Posterior vena cava (tissue), 2 donors: Measurements from ENCODE around the gene MARF1. TPM values are rescaled to one million over a fixed set of nuclear protein-coding genes. Genes with fewer than 3 reads are reported as not detected.
"Not testable (repeated sequence)": the region's sequence is repeated elsewhere in the genome, so short reads cannot be mapped to it uniquely, and the experiment has no call there.

Experiments
- DNase-seq: peaks from one replicate; pipeline ENCODE4 v3.0.0-alpha.2; 2020; ENCODE audit warnings: low spot score
- intact Hi-C, 2 donors: fragments of 100-400 bp; cut with DNase I; formaldehyde crosslinking; loops; one replicate each; pipeline versions ENCODE4 v1.14.1 to v1.14.2; 2022 to 2023
- total RNA-seq, 2 donors: library from RNA; stranded (reverse); fragmentation: NEBNext Ultra II Directional; extraction: Animal tissue kit (Norgen Biotek cat#: 25700); gene quantifications; one replicate each; pipeline ENCODE4 v1.2.1, GENCODE V29; 2021
- donor health status: DM: yes; HTN: yes; CAD: no.
- donor health status: DM: yes; HTN: yes; CAD: no.

Gene MARF1
- total RNA-seq, 2 donors from 2014 or later = 58.3 to 60.6 TPM

DNA sequence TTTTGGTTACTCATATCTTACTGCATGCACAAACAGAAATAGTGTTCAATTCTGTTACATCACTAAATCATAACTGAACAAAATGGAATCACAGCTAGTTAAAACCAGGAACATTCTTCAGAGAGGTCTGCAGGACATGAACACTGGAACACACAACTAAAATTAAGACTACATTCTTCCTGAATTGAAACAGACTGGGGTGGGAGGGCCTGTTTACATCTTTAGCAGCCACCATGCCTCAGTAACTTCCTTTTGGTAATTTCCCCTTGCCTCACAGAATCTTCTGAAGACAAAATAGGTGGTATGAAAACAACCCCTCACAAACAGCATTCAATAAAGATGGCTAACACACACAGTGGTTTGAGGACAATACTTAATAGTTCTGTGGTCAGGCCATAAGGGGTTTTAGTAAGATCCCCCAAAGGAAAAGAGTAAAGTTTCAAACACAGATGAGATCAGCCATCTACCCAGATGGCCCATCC lies 6.5 kb downstream of the MARF1 start:
- intact Hi-C loops = no loop called here
- no peak for DNase-seq

DNA sequence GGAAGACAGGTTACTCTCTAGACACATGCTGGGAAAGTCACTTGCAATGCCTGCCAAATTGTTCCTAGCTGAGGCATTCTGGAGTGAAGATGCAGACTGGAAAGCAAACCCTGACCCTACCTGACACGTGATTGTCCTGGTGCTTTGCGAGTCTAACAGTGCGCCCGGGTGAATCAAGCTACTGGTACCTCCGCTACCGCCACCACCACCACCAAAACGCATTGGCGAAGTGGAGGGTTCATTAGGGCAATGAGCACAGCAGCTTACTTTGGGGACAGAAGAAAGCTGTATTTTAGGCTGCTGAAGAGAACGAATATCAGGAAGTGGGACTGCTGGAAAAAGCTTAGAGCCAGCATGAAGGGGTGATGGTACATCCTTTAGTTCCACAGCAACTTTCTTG lies 7.0 kb downstream of the MARF1 start:
- intact Hi-C loops = no loop called here
- no peak for DNase-seq

DNA sequence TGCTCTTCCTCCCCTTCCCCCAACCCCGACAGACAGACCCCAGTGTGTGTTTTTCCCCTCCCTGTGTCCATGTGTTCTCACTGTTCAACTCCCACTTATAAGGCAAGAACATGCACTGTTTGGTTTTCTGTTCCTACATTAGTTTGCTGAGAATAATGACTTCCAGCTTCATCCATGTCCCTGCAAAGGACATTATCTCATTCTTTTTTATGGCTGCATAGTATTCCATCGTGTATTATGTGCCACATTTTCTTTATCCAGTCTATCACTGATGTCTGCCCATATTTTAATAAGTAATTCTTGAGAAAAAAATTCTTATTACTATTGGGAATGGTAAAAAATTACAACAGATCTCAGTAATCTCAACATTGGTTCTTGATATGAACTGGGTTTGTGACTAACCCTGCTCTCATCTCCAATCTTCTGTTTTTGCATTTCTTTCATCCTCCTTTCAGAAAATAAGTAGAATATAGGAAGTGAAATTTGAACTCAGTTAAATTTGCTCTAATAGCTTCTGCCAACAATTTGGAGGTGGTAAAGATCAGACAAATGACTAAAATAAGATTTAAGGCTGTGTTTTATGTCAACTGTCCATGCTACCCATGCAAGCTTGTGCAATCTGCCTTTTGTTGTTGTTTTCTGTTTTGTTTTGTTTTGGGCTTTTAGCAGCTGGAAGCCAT lies 11.1 kb downstream of the MARF1 start:
- intact Hi-C loops = no loop called here
- no peak for DNase-seq

DNA sequence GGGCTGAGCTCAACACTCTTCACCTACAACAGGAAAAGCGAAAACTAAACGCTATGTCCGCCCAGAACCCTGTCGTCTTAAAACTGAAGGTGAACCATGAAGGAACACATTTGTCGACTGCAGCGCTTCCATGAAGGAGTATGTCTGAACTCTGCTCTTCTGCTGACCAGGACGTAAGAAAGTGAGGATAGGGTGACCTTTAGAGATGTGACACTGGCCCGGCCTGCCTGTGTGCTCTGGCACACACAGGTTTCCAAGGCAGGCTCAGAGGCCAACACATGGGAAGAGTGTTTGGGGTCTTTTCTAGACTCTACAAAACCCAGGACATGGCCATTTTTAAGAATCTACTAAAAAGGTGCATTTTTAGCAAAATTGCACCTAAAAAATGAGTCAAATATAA lies 21.1 kb downstream of the MARF1 start:
- DNase-seq = no peak
- intact Hi-C loops = no loop called here

DNA sequence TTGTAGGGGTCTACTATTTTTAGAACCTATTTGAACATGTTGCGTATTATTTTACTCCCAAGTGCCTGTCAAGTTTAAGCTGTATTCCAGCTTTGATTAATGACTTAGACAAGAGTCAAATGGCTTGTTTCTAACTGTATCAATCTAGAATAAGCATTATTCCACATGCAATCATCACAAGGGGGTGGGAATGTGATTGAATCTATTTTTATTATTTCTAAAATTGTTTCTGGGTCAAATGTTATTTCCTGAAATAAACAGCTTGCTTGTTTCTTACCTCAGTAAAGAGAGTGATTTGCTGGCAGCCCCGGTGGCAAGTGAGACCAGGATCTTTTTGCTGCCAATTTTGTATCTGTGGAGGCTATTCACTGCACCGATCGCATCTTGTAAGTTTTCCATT lies 21.5 kb downstream of the MARF1 start:
- intact Hi-C loops = no loop called here

DNA sequence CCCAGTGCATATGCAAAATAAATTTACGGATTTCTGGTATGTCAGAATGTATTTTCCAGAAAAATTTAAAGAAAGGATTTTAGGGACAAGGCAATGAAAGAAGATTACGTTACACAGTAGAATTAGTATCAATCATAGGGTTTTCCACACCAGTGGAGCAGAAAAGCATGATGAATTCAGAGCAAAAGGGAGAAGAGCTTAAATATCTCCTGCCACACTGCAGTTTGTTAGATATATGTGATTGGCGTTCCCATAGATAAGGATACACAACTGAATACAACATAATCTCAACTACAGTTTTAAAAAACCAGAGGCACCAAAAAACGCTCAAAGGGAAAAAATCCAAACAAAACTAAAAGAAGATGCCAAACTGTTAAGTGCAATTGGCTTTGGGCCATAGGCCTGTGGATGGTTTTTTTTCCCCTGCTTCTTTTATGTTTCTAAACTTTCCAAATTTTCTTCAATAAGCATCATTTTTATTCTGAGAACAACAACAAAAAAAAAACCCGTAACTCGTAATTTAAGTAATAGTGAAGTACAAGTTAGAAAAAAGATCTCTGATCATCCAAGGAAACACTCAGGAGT lies 22.3 kb downstream of the MARF1 start:
- intact Hi-C loops = no loop called here
- no peak for DNase-seq

More for the DNA sequence above, 21.5 kb downstream of the MARF1 start:
- DNase-seq = no peak

DNA sequence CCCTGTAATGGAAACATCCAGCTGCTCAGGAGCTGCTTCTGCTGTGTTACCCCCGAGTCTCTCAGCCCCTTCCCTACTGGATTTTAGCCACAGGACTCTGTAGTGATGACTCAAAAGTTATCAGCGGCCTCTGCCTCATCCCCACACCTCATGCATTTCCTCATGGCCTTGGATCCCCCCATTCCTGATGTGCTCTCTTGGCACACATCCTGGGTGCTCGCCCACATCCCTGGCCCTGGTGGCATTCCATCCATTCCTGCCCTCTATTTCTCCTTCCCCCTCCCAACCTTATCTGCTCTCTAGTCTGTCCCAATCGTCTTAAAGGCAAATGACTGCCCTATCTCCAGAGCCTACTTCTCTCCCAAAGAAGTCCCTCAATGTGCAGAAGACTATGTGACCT lies 24.6 kb downstream of the MARF1 start:
- no peak for DNase-seq
- intact Hi-C loops = no loop called here

DNA sequence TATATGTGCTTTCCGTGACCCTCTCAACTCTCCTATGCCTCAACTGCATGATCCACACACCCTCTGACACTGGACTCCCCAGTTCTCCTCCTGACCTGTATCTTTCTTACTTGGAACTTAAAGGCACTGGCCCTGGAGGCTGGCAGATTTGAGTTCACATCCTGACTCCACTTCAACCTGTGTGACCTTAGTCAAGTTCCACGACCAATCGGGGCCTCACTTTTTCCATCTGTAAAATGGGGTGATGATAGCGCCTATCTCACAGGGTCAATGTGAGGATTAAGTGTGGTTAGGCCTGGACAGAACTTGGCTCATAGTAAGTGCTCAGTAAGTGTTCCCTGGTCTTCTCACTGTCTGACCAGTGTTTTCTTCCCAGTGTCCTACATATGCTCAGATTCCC lies 25.1 kb downstream of the MARF1 start:
- no peak for DNase-seq
- intact Hi-C loops = no loop called here

DNA sequence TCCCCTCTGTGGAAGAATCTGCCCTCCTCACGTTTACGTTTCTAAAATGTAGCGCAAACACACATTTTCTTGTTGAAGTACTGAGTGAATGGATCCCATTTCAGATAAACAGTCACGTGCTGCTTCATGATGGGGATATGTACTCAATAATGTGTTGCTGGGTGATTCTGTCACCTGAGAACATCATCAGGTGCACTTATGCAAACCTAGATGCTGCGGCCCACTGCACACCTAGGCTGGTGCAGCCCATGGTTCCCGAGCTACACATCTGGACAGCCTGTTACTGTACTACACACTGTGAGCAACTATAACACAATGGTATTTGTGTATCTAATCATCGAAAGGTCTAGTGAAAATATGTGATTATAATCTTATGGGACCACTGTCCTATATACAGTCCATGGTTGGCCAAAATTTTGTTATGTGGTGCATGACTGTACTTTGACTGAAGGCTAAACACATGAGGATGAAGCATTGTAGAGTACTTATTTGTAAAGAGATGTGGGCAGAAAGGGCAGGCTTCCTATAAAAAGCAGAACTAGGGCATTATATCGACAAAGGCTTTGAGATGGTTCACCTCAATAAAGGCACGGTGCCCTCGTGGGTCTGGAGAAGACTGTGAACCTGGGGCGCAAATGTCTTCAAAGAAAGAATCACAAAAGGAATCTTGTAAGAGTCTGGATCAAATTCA lies 26.3 kb downstream of the MARF1 start:
- DNase-seq = no peak
- intact Hi-C loops = no loop called here

DNA sequence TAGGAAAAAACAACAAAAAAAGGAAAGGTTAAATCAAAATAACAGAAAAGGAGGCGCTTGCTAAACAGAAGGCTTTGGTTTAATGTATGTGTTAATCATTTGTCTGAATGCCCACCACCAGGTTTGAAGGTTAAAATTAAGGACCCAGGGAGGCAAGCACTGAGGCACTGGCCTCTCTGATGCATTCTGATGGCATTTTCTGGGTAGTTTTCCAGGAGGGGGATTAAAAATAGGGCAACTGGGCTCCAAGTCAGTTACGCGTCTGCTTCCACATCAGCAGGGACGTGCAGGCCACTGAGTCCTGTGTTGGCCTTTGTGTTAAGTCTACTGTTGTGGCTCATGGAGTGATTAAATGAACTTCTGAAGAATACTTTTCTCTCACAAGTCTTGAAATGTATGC lies 26.9 kb downstream of the MARF1 start:
- intact Hi-C loops = no loop called here
- no peak for DNase-seq

DNA sequence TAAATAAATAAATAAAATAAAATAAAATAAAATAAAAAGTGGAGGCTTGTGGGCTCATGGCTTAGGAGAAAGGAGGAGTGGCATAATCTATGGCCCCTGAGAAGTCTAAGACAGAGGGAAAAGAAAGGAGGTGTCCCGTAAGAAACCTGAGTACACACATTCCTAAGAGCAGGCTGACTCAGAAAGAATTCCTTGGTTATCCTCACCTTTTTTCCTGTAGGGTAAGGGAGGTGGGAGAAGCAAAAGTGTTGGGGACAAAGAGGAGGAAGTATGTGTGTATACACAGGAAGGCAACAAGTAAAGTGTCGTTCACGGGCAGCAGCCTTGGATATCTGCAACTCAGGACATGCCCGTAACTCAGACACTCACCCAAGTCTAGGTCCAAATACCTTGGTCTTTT lies 29.3 kb downstream of the MARF1 start:
- intact Hi-C loops = no loop called here
- DNase-seq = no peak

DNA sequence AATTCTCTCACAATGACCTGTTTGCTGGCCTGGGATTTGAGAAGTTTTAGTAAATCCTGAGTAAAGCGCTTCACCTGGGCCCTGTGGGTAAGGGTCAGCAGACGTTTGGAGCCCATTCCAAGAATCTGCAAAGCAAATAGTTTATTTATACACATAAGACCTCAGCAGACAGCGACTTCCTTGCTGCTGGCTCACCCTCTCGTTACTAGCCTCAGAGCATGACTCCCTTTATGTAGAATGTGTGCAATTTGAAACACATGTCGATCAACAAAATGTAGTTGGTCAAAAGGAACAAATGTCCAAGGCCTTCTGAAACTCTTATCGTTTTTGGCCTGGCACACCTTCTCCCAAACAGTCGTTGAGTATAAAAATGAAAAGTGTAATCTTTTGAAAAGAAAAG lies 31.3 kb downstream of the MARF1 start:
- intact Hi-C loops = no loop called here
- no peak for DNase-seq

DNA sequence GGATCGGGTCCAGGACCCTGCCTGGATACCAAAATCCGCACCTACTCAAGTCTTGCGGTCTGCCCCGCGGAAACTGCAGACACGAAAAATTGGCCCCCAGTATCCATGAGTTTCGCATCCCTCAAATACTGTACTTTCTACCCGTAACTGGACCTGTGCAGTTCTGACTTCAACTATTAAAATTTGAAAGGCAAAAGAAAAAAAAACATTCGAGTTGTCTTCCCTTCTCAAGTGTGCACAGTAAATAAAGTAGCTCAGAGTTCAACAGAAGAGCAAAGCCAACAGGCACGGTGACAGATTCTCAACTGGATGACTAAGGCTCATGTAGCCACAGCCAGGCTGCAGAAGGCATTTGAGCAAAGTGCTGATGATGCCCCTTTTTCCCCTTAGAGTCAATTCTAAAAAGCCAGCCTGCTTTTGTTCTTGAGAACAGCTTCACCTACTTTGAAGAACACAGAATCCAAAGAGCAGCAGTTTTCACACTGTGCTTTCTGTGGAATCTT lies 32.5 kb downstream of the MARF1 start:
- no peak for DNase-seq
- intact Hi-C loops = no loop called here

DNA sequence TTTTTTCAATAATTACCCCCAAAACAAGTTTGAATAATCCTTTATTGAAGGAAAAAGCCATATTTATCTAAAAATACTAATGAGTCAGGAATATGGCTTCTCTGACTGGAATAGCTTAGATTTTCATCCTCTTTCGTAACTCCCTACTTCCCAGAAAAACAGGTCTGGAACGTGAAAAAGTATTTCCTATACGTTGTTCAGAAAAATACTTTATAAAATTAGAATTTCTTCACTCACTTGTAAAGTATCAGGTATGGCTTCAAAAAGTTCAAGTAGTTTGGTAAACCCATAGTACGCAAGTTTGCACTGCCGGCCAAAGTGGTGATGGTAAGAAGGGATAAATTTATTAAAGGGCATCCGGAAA lies 33.7 kb downstream of the MARF1 start:
- DNase-seq = no peak
- intact Hi-C loops = no loop called here

DNA sequence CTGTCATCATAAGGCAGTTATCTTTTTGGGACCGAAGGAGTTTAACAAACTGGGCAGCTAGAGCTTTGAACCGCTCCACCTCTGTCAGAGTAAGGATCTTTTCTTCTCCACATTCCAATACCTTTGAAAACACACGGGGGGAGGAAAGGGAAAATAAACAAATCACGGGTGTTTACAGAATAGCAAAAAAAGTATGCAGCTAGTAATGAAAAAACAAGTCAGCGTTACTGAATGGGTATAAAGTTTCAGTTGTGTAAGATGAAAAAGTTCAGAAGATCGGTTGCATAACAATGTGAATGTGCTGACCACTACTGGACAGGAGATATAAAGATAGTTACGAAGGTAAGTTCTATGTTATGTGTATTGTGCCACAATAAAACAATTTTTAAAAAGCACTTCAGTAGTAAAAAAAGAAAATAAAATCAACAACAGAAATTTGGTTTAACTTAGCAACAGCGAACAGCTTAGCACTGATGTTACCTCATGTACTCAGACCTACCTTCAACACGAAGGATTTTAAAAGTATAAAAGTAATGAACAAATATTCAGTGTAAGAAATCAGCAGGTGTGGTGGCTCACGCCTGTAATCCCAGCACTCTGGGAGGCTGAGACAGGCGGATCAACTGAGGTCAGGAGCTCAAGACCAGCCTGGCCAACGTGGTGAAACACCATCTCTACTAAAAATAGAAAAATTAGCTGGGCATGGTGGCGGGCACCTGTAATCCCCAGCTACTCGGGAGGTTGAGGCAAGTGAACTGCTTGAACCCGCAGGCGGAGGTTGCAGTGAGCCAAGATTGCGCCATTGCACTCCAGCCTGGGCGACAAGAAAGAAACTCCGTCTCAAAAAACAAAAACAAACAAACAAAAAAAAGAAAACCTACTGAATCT lies 34.3 kb downstream of the MARF1 start:
- intact Hi-C loops = no loop called here
- DNase-seq = no peak

DNA sequence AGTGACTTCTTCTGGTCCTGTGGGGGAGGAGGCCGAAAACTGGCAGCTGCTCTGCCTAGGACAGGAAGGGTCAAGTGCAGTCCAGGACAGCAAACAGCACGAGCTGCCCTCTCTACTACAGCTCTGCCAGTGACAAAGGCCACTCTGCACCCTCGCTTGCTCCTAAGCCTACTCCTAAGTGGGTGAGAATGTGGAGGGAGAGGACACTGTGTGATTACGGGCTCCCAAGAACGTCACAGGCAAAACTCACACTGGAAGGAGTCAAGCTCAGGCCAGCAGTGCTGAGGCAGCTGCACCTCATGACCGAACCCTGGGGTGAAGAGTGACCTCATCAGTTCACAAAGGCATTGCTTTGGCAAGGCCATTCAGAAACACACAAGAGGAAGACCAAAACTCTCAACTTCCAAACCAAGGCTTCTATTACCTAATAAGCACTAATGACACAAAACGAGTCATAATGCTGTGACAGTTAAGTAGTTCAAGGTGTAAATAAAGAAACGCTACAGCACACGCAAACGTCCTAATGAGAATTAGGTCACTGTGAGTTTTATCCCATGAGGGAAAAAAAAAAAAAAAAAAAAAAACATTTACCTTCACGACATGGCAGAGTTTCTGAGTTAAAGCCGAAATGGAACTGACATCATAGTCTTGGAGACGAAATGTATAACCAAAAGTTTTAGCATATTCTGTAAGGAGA lies 35.1 kb downstream of the MARF1 start:
- DNase-seq = no peak
- intact Hi-C loops = no loop called here

DNA sequence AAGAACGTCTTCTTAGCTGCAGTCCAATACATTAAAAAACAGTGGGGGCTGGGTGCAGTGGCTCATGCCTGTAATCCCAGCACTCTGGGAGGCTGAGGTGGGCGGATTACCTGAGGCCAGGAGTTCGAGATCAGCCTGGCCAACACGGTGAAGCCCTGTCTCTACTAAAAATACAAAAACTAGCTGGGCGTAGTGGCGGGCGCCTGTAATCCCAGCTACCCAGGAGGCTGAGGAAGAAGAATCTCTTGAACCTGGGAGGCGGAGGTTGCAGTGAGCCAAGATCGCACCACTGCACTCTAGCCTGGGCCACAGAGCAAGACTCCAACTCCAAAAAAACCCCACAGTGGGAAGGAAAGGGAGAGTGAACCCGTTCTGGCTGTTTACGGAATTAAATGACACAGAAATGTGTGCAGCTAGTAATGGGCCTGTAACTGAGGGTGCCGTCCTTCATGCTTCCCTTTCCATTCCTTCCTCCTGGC lies 35.7 kb downstream of the MARF1 start:
- DNase-seq, intact Hi-C loops: not testable (repeated sequence)

DNA sequence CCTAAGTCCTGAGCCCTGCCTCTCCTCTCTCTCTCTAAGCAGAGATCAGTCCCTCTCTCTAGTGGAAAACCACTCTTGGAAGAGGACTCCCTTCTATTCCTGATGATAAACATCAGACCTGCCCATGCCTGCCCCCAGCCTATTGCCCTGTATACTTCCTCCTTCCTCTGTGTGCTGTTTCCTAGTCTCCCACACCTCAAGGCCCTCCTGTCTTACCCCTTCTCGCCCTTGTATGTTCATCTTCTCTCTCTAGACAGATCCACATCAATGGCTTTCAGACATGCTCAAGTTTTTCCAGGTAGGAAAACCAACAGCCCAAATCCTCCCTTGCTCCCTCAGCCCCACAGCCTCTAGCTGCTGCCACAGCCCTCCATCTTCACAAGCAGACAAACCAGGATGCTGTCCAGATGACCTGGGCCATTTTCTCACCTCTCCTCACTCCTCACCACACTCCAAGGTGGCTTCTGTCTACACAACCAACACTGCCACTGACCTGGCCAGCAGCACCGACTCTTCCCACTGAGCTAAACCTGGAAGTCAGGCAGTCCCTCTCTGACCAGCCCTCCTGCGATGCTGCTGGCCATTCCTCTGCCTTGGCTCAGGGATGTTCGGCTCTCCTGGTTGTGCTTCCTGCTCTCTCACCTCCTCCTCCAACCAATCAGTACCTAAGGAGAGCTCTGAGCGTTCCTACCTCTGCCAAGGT lies 36.3 kb downstream of the MARF1 start:
- intact Hi-C loops = no loop called here
- DNase-seq = no peak
